Renal pelvis (tissue), 4 donors: Measurements from ENCODE around the gene ADM2. TPM values are rescaled to one million over a fixed set of nuclear protein-coding genes. Genes with fewer than 3 reads are reported as not detected.

ENCODE experiments used
- DNase-seq: peaks from one replicate; pipeline ENCODE4 v3.0.0-alpha.2; 2013
- polyA plus RNA-seq, 3 donors: library from polyadenylated mRNA; unstranded; fragments of 120-200 nt; gene quantifications; one replicate each; pipeline ENCODE4 v1.2.1, GENCODE V29; 2013; ENCODE audit not compliant: insufficient read length in 3 of 3

Gene ADM2
- polyA plus RNA-seq, 3 donors: 4.4 to 6.0 (median 5.7) TPM

DNA sequence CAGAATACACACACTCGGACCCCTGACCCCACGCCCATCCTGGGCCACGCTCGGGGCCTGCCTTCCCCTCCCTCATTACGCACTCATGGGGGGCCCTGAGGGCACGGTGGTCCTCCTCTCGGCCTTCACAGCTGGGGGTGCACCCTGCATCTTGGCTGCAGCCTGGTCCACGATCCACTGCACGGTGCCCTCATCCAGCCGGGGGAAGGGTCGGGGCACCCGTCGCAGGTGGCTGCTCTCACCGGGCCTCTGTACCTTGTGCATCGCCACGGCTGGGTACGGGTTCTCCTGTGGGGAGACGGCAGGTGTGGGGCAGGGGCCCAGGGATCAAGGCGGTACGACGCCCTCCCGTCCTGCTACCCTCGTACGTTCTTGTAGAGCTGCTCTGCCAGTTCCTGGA is 16.9 kb upstream of the ADM2 start:
- DNase-seq: no peak

DNA sequence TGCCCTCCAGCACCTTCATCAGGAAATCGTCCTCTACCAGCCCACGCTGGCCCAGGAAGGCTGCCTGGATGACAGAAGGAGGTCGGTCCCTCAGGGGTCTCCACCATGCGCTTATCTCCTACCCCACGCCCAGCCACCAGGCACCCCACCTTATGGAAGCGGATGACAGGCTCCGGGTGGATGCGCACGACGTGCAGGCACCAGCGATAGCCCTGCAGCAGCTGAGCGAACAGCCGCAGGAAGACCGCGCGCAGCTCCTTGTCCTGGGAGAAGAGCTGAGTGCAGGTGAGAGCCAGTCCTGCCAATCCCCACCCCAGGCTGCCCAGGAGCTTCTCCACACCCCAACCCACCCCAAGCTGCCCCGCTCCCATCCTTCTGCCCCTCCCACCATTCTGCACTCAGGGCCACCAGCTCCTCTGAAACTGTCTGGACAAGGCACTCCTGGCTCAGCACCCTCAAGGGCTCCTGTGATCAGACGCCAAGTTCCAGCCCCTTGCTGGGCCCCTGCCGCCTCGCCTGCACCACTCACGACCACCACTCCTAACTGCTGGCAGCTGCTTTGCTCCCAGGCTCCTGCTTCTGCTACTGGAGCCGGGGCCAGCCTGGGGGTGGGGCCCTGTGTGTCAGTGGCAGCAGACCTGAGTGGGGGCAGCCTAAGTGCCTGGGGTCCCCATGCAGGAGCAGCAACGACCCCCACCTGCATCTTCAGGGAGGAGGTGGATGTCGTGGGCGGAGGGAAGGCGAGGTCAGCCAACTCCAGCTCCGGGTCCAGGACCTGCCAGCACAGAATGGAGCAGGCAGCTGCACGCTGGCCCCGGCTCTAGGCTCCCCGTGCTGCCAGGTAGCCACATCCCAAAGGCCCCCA is 16.0 kb upstream of the ADM2 start:
- no peak for DNase-seq

DNA sequence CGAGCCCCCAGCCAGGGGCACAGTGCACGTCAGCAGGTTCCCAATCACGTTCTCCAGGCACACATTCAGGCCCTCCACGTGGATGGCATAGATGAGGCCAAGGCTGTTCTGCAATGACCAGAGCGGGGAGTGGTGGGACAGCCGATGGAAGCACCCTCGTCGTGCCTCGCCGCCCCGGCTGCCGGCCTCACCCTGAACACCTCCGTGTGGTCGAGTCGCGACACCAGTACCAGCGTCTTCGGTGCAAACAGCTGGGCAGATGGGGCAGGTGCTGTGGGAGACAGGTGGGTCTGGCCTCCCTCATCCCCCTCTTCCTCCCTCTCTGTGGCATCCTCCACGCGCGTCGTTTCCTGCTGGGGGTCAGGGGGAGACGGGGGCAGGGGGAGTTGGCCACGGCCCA is 14.0 kb upstream of the ADM2 start:
- DNase-seq: no peak

DNA sequence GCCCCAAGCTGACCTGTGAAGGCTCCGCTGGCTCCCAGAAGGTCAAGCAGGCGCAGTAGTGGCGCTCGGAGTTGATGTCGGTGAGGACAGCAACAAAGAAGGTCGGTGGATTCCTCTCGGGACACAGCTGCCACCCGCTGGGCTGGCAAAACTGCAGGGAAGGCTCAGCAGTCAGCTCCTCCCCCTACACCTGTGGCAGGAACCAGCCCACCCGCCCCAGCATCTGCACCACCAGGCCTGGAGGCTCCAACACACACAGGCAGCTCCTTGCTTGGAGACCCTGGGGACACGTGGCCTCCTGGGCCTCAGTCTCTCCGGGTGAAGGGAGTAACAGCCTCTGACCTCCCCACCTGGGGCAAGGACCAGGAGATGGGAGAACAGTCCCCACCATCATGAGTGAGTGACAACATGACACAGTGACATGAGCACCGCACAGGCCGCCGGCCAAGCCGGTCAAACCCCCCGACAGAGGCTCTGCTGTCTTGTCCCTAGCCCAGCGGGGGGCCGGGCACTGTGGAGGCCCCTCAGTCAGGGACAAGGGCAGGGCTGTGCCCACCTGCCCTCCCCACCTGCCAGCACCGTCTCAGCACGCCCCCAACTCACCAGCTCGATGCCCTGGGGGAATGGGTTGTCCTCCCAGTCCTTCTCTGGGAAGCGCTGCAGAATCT is 13.4 kb upstream of the ADM2 start:
- DNase-seq: no peak

DNA sequence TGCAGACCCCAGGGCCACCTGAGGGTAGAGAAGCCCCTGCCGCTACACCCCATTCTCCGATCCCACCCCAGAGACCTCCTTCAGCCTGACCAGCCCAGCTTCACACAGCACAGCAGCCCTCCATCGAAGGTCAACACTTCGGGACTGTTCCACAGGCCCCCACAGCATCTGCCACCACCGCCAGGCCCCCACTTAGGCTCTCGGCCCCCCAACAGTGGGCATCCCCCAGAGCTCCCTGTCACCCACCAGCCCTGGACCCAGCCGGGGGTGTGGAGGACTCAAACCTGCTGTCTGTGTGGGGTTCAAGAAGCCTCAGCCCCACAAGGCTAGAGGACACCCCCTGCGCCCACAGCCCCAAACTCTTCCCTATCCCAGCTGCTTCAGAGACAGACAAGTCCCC is 12.7 kb upstream of the ADM2 start:
- DNase-seq: no peak

DNA sequence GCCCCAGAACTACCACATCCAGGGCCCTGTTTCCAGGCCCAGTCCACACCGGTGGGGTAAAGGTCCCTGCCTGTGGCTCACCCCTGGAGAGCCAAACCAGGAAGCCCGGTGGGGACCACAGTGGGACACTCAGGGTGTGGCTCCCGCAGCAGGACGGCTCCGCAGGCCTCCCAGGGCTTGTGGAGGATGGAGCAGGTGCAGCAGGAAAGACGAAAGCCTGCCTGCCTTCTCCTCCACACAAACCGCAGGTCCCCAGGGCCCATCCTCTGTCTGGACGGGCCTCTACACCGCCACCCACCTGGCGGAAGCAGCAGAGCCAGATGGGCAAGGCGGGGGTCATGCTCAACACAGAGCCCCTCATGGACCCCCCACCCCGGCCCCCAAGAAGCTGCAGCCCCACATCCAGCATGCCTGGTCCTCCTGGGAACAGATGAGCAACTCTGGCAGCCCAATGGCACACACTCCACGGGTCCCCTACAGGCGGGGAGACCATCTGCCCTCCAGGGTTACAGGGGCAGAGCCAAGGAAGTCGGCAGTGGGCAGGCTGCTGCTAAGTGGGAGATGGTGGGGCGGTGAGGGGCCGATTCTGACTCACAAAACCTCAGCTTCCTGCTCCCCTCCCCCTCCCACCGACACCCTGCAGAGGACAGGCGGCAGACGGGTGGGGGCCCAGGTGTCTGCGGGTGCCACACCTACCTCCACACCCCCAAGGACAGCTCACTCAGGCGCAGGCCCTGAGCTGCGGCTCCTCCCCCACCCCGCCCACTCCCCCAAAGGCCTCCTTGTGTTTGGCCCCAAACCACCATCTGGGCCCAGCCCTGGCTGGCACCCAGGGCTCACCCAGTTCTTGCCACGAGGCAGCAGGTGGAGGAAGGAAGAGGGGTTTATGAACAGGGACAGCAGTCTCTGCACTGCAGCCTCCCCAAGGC is 11.7 kb upstream of the ADM2 start:
- no peak for DNase-seq

DNA sequence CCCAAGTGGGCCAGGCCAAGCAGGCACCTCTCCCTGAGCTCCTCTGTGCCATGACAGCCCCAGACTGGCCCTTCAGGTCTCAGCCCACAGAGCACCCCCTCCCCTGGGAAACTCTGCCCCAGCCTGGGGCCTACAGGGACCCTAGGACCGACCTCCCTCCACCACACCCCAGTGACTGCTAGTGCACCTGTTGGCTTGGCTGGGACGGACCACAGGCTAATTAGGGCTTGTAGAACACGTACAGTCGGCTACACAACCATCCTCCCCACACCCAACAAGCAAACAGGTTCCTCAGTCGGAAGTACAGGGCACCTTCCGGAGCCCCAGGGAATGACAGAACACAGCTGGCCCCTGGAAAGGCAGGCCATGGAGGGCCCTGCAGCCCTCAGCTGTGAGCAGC is 10.9 kb upstream of the ADM2 start:
- DNase-seq: no peak

DNA sequence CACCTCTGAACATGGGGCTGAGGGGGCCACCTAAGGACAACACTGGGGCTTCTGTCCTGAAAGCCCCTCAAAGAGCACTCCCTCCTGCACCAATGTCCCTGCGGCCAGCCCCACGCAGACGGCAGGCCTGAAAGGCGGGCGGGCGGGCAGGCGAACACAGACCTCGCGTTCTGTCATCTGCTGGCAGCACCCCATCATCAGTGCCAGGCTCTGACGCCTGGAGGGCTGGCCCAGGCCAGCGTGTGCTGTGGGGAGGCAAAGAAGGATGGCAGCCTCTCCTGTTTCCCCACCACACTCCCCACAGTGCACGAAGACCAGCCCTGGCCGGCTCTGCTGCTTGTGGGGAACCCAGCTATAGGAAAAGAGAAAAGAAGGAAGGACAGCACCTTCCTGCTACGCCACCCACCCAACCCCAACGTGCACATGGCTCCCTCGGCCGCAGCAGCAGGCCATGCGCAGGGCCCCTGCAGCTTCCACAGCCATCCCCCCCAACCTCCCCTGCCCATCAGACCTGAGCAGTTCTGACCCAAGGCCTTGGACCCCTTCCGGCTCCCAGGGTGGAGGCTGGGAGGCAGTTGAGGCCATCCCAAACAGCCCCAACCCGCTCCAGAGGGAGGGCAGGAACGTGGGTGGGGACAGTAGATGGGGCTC is 10.0 kb upstream of the ADM2 start:
- DNase-seq: no peak

DNA sequence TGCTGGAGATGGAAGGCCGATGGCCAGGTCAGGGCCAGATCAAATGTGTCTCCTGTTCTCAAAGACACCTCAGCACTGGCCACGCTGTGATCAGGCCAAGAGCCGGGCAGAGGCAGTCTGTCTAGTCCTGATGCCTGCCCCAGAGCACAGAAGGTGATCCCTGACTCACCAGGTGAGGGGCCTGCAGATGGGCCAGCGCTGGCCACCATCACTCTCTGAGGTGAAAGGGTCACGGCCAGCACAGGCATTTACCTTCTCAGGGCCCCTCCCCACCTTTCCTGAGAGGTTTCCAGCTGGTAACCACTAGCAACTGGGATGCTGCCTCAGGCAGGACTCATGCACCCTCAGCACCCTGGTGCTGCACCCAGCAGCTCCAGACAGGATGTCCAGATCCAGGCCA is 9.4 kb upstream of the ADM2 start:
- DNase-seq: no peak

DNA sequence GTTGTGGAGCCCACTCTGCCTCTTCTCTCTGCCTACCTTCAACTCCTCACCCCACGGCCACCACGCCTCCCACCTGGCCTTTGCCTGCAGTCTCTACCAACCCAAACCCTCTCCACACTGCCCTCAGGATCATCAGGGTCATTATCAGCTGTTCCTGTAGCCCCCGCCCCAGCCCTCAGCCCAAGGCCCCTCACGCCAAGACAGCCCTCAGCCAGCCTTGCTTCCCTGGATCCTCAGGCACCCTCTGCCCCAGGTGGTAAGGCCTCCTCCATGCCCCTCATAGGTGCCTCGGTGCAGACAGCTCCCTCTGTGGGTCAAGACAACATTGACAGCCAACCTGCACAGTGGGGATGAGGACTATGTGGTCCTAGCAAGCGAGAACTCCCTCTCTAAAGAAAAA is 8.3 kb upstream of the ADM2 start:
- DNase-seq: no peak

DNA sequence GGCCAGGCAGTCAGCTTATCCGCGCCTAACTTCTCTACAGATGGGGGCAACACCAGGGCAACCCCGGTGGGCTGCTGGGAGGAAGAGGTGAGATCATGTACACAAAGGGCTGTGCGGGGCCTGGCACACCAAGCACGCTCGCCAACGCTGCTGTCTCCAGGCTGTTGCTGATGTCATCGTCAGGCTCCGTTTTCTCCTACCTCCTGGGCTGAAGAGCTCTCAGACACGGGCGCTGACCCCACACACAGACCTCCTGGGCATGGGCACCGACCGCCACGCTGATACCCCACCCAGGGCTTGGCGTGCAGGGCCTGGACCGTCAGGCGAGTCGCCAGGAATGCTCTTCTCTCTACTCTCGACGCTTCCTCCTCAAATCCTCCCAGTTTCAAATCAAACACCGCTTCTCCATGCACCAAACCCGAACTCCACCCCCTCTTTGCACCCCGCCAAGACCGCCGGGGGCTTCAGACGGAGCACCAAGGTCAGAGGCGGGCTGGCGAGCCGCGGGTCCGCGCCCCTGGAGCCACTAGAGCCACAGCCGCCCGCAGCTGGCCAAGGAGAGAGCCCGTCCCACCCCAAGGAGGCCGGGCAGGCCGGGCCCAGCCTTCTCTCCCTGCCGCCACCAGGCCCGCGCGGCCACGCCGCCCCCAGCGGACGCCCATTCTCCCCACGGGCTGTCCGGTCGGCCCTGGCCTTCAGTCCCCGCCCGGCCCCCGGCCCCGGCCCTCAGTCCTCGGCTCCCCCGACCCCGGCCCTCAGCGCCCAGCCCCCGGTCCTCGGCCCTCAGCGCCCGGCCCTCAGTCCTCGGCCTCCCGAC is 7.3 kb upstream of the ADM2 start:
- no peak for DNase-seq

DNA sequence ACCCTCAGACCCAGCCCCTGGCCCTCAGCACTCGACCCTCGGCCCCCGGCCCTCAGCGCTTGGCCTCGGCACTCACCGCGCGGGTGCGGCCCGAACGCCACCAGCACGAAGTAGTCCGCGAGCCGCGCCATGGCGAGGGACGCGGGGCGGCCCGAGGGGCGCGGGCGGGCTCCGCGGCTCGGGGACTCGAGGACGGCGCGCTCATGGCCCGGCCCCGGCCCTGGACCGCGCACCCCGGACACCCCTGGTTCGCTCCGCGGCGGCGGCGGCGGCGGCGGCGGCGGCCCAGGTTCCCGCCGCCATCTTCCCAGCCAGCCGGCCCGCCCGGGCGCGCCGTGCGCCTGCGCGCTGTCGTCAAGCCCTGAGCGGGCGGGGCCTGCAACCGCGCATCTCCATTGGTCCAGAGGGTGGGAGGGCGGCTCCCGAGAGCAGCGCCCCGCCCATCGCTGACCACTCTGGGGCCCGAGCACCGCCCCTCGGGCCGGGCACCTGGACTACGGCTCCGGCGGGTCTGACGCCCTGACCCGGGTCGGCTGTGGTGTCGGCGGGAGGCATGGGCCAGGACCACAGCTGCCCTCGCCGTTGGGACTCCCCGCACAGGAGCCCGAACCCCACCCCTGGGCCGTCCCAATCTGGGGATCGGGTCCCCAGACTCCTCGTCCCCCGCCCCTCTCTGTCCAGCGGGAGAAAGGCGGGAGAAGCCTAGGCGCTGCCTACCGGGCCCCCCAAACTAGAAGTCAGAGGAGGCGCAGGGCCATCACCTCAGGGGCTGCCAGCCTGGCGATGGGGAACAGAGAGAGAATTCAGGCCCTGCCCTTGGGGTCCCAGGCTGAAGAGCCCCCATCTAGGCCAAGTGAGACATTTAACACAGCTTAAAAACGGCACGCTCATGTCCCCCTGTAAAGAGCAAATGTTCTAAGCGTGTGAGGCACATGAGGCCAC is 6.4 kb upstream of the ADM2 start, which contains the start of gene SBF1:
TSS of gene SBF1 (minus strand) at position 326 of the 942 bp plus-strand sequence. CDS start at position 131, 195 bp downstream.
- peak; percentile 91 for DNase-seq

DNA sequence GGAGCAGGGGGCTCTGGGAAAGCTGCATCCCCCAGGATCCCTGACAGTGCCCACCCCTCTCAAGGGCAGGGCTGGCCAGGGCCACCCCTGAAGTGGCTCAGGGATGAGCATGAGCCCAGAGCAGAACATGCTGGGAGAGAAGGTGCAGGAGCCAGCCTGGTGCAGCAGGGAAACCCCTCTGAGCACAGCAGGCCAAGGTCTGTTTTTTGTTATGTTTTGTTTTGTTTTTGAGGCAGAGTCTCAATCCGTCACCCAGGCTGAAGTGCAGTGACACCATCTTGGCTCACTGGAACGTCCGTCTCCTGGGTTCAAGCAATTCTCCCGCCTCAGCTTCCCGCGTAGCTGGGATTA is 5.7 kb upstream of the ADM2 start:
- DNase-seq: no peak

DNA sequence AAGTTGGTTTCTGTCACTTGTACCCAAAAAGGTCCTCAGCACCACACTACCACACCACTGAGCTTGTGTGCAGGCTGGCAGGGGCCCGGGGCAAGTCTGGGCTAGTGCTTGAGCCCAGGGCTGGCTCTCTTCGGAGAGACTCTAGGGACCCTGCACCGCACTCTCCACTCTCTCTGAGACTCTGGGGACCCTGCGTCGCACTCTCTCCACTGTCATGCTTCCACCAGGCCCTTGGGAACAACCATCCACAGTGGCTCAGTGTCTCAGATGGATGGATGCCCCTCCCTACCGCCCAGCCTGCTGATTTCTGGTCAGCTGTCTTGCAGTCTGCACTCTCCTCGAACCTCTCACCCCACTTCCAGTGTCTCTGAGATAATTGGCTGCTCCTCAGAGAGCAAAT is 4.5 kb upstream of the ADM2 start:
- no peak for DNase-seq

DNA sequence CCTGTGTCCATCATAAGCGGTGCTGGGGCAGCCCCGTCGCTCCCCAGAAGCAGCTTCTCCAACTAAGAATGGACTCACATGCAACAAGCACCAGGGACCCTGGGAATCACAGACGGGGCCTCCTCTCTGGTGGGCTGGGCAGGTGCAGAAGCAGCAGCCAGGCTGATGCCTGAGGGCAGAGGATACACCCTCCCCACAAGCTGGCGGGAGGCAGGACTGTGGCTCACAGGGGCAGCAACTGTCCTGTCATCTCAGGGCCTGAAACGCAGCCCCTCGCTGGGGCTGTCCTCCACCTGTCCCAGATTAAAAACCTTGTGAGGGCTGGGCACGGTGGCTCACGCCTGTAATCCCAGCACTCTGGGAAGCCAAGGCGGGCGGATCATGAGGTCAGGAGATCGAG is 3.4 kb upstream of the ADM2 start:
- no peak for DNase-seq

DNA sequence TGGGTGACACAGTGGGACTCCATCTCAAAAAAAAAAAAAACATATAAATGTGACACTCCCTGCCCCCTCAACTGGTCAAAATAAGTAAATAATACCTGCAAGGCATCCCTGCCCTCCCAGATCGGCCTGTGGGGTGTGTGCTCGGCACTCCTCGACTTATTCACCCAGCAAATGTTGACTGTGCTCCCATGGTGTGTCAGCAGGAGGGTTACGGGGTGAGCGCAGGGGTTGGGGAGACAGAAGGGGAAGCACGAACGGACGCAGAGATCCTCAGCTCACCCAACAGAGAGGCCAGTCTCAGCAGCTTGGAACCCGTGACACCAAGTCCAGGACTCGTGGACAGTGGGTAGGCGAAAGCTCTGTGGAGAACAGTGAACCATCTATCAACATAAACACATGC is 1.6 kb upstream of the ADM2 start:
- DNase-seq: no peak

DNA sequence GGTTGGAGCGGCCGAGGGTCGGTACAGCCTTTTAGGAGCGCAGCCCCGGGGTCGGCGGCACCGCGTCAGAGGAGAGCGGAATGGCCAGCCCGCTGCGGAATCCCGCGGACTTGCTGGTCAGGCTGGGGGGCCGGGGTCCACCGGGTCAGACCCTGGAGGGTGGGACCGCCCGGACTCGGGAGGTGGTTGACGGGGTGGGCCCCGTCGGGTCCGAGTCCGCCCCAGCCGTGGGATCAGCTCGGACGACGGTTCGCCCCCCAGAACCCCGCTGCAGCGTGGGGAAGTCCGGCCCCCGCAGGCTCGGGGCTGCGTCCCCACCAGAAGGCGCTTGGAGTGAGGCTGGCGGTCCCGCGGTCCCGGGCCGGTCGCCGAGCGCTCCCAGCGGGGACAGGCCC is 301 bp upstream of the ADM2 start:
- DNase-seq: no peak

DNA sequence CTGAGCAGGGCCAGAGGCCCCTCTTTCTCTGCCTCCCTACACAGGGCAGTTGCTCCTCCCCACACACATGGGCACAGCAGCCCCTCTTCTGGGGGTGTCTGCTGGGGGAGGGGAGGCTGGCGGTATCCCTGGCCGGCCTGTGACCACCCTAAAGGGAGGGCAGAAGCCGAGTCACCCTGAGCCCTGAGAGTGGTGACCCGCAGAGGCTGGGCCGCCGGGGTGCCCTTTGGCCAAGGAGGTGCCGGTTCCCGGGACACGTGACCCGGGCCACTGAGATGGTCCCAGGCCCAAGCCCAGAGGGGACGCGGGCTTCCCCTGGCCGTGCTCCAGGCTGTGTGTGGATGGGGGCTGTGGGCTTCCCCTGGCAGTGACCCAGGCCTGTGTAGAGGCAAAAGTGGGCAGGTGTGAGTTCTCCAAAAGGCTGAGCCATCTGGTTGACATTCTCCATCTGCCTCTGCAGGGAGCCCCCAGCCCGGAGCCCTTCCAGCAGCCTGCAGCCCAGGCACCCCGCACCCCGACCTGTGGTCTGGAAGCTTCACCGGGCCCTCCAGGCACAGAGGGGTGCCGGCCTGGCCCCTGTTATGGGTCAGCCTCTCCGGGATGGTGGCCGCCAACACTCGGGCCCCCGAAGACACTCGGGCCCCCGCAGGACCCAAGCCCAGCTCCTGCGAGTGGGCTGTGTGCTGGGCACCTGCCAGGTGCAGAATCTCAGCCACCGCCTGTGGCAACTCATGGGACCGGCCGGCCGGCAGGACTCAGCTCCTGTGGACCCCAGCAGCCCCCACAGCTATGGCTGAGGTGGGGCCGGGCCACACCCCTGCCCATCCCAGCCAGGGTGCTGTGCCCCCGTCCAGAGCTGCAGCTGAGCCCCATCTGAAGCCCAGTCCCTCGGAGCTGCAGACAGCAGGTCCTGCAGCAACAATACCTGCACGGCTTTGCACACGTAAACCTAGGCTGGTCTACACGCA is 1.0 kb downstream of the ADM2 start:
- DNase-seq: no peak

DNA sequence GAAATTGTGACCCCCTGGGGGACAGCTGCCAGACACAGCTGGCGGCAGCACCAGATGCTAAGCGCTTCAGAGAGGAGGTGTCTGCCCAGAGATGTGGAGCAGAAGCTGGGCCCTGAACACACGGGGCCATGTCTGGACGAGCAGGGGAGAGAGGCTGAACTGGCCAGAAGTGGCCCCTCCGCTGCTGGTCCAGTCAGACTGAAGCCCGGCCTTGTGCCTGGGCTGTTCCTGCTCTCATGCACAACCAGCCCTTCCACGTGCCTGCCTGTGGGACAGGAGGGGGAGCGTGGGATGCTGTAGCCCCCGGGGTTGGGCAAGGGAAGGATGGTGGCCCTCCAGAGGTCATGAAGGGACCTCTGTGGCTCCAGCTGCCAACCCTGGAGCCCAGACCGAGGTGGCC is 1.8 kb downstream of the ADM2 start:
- DNase-seq: no peak
